GM12892 (cell line): Measurements from ENCODE around the gene BMERB1.
"Not testable (repeated sequence)": the region's sequence is repeated elsewhere in the genome, so short reads cannot be mapped to it uniquely, and the experiment has no call there.

ENCODE experiments used
- DNase-seq: peaks from one replicate; pipeline ENCODE4 v3.0.0; 2011; ENCODE audit not compliant: insufficient read length
- FAIRE-seq: peaks from 2 replicates; lab custom pipeline; 2011; peaks lifted over from hg19 to GRCh38; lab: Jason Lieb, UNC
- POLR2A ChIP-seq: IDR thresholded peaks from 2 replicates; pipeline ENCODE4 v1.6.1; 2011; ENCODE audit warnings: low read depth, low read length, control low read depth
- POLR2AphosphoS5 ChIP-seq: IDR thresholded peaks from 2 replicates; pipeline ENCODE4 v1.6.1; 2011; ENCODE audit warnings: low read depth, low read length, control low read depth
- TAF1 ChIP-seq: IDR thresholded peaks from 2 replicates; pipeline ENCODE4 v1.6.1; 2011; ENCODE audit warnings: low read depth, mild to moderate bottlenecking, control low read depth, low read length, borderline replicate concordance

The BMERB1 gene

GRCh38 chr16:15403392-15403995 is 30.9 kb upstream of the BMERB1 start:
- TF ChIP-seq POLR2AphosphoS5 (no peak), POLR2A (no peak), TAF1 (no peak)
- FAIRE-seq (no peak), DNase-seq (no peak)

GRCh38 chr16:15404091-15404490 is 30.3 kb upstream of the BMERB1 start:
- not testable (repeated sequence) for FAIRE-seq, DNase-seq

- no peak for DNase-seq
- TF ChIP-seq POLR2A (no peak), POLR2AphosphoS5 (no peak), TAF1 (no peak)
- FAIRE-seq: no peak
These were observed 29.6 kb upstream of the BMERB1 start for GRCh38 chr16:15404792-15405191.

DNA sequence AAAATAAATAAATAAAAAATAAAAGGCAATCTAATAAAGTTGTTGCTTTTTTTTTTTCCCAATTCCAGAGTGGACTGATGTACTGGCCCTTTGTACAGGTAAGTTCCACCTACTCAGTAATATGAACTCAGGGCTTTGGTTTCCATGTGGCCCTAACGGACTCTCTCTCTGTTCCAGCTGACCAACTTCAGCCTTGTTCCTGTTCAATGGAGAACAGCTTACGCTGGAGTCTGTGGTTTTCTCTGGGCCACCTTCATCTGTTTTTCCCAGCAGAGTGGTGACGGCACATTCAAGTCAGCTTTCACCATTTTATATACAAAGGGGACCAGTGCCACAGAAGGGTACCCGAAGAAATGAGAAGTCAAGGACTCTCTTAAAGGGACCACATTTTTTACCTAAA is 26.6 kb upstream of the BMERB1 start:
- not testable (repeated sequence) for DNase-seq, FAIRE-seq

GRCh38 chr16:15409476-15409875 is 24.9 kb upstream of the BMERB1 start:
- DNase-seq, FAIRE-seq: not testable (repeated sequence)

DNA sequence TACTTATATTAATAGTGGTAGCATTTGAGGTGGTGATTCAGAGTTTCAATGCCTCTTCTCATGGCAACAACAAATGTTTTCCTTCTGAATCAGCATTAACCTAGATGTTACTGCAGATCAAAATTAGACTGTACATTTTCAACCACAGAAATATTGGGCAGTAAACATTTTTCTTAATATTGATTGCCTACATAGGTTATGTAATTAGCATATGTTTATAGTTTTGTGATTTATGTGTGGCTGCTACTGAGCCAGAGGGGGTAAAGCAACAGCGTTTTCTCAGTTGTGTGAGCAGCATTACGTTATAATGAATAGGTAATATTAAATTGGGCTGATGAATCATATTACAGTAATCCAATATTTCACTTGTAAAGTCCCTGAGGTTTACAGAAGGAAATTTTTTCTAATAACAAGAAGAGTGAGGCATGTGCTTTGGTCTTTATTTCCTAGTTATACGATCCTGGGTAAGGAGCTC is 18.8 kb upstream of the BMERB1 start:
- TF ChIP-seq POLR2A (no peak), POLR2AphosphoS5 (no peak), TAF1 (no peak)
- no peak for FAIRE-seq
- DNase-seq: no peak

DNA sequence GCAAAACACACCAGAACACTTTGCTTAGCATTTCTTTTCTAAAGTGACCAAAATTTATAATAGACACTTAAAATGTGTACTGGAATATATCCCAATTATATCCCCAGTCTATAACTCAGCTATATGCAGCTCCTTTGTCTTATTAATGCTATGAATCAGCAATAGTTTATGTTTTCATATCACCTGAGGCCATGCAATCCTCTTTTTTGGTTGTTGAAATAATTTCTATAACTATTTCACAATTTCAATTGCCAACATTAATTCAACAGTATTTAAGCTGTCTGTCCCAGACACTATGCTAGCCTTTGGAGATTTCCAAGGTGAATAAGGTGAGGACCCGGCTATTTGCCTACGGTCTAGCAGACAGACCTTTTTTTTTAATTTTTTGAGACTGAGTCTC is 17.2 kb upstream of the BMERB1 start:
- no peak for TF ChIP-seq POLR2A
- no peak for TF ChIP-seq TAF1
- no peak for TF ChIP-seq POLR2AphosphoS5
- DNase-seq (no peak), FAIRE-seq (no peak)

DNA sequence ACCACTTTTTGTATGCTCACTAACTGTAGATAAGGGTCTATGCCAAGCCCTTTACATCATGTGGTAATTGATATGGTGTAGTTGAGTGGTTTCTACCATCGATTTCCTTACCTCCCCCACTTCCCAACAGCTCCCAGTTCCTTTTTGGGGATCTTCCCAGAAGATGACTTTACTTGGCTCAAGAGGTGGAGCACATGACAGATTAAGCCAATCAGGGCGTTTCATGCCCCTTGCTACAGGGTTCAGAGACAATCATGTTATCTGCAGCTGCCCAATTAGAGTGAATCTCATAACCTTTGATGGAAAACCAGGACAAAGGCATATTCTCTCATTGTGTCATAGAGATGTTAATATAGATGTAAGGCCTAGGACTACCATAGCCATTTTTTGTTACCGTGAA is 16.2 kb upstream of the BMERB1 start:
- no peak for TF ChIP-seq POLR2AphosphoS5
- TF ChIP-seq TAF1: no peak
- TF ChIP-seq POLR2A: no peak
- no peak for DNase-seq
- no peak for FAIRE-seq

GRCh38 chr16:15421696-15422095 is 12.7 kb upstream of the BMERB1 start:
- not testable (repeated sequence) for FAIRE-seq, DNase-seq

GRCh38 chr16:15422222-15422621 is 12.2 kb upstream of the BMERB1 start:
- FAIRE-seq (no peak), DNase-seq (no peak)
- no peak for TF ChIP-seq POLR2A
- no peak for TF ChIP-seq TAF1
- TF ChIP-seq POLR2AphosphoS5: no peak

DNA sequence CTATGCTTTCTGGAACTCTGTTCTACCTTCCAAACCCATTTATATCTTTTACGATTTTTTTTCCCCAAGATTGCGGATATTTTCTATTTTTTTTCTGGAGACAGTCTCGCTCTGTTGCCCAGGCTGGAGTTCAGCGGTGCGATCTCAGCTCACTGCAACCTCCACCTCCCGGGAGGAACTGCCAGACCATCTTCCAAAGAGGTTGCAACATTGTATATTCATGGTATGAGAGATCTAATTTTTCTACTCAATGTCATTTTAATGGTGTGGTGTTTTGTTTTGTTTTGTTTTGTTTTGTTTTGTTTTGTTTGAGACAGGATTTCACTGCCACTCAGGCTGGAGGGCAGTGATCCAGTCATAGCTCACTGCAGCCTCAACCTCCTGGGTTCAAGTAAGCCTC is 8.5 kb upstream of the BMERB1 start:
- TF ChIP-seq POLR2AphosphoS5 (no peak), POLR2A (no peak), TAF1 (no peak)
- FAIRE-seq: no peak
- DNase-seq: no peak

- DNase-seq (no peak), FAIRE-seq (no peak)
- no peak for TF ChIP-seq TAF1
- no peak for TF ChIP-seq POLR2A
- no peak for TF ChIP-seq POLR2AphosphoS5
These were observed 7.6 kb upstream of the BMERB1 start for GRCh38 chr16:15426796-15427195.

DNA sequence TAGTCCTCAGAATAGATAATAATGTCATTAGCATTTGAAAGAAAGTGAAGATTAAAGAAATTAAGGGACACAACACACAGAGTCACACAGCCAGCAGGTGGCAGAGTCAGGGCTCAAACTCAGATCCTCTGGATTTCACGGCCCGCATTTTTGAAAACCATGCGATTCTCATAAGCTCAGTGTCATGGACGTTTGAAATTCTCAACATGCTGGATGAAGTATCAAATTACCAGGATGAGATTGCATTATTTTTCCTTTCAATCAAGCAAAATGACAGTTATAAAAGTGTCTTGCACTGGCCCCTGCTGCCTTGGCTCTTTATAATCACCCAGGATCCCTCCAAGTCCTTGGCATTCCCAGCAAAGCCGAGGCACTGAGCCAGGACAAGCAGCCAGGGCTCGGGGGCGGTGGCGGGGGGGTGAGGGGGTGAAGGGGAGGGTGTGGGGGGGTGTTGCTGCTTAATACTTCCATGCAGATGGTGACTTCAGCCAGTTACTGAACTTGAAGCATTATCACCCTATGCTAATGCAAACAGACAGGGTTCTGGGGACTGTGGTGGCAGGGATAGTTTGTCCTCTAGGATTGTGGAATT is 6.6 kb upstream of the BMERB1 start:
- FAIRE-seq: no peak
- no peak for DNase-seq

DNA sequence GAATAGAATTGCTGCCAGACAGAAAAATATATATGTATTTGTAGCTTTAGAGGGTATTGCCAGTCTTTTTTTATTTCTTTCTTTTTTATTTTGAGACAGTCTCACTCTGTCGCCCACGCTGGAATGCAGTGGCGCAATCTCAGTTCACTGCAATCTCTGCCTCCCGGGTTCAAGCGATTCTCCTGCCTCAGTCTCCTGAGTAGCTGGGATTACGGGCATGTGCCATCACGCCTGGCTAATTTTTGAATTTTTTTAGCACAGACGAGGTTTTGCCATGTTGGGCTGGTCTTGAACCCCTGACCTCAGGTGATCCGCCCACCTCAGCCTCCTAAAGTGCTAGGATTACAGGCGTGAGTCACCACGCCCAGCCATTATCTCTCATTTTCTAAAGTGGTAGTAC is 3.5 kb upstream of the BMERB1 start:
- DNase-seq, FAIRE-seq: not testable (repeated sequence)

More for the DNA sequence above, 6.6 kb upstream of the BMERB1 start:
- no peak for TF ChIP-seq POLR2A
- TF ChIP-seq TAF1: no peak
